GM10248 (cell line): ENCODE results near the gene GRIK4.

Source experiments
- CTCF ChIA-PET: fragments of 300-600 bp; sonication (Branson Sonifier 250); formaldehyde crosslinking; extraction: SDS; loops from one replicate; lab custom pipeline; 2021; ENCODE audit warnings: antibody characterized with exemption; lab: Yijun Ruan, JAX
- POLR2A ChIA-PET: fragments of 350-650 bp; sonication (Branson Sonifier 250); formaldehyde crosslinking; extraction: SDS; loops from one replicate; lab custom pipeline; 2020; ENCODE audit warnings: antibody characterized with exemption; lab: Yijun Ruan, JAX
- DNase-seq: peaks from one replicate; pipeline ENCODE4 v3.0.0; 2012; ENCODE audit errors: extremely low spot score
- CTCF ChIP-seq: IDR thresholded peaks from 2 replicates; pipeline ENCODE4 v1.5.1; 2012; ENCODE audit warnings: mild to moderate bottlenecking, low read depth; ENCODE audit errors: extremely low read depth, missing control alignments, control extremely low read depth

GRIK4 gene

GRCh38 chr11:120658071-120658423 lies 146.5 kb downstream of the GRIK4 start:
- TF ChIP-seq CTCF: no peak
- ChIA-PET CTCF (interaction anchor here (1.0 to 4.0 kb wide), 6 partner anchors 15 to 146 kb away, joined by 3 to 15 read pairs (median 8); partner anchors contain the start of gene GRIK4), POLR2A (interaction anchor here (0.6 kb wide), 1 partner anchor 1003 kb away, joined by 11 read pairs; no protein-coding TSS in a partner anchor)
- peak; percentile 48 for DNase-seq

DNA sequence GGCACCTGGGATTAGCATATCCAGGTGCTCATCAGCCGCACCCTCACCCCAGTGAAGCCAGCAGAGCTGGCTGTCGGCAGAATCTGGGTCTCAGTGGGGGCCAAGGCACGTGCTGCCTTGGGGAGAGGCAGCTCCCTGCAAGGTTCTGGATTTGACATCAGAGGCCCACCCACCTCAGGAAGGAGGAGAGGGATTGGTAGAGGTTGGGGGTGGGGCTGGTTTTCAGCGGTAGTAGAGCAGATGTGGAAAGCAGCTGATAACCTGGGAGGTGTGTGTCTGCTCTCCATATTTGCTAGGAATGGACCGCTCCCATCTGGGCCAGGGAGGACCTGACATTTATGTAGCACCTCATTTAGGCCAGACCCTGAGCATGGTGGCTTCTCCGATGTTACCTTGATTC lies 147.5 kb downstream of the GRIK4 start:
- POLR2A ChIA-PET: no interaction called here
- TF ChIP-seq CTCF: no peak
- no peak for DNase-seq
- CTCF ChIA-PET: interaction anchor here (0.9 to 4.0 kb wide), 8 partner anchors 9 to 229 kb away, joined by 3 to 15 read pairs (median 8); no protein-coding TSS in a partner anchor

GRCh38 chr11:120660024-120660565 lies 148.5 kb downstream of the GRIK4 start:
- CTCF ChIA-PET: interaction anchor here (0.6 to 3.4 kb wide), 20 partner anchors 9 to 270 kb away, joined by 3 to 15 read pairs (median 4); no protein-coding TSS in a partner anchor
- POLR2A ChIA-PET: no interaction called here
- peak; percentile 44 for TF ChIP-seq CTCF
- peak; percentile 75 for DNase-seq

DNA sequence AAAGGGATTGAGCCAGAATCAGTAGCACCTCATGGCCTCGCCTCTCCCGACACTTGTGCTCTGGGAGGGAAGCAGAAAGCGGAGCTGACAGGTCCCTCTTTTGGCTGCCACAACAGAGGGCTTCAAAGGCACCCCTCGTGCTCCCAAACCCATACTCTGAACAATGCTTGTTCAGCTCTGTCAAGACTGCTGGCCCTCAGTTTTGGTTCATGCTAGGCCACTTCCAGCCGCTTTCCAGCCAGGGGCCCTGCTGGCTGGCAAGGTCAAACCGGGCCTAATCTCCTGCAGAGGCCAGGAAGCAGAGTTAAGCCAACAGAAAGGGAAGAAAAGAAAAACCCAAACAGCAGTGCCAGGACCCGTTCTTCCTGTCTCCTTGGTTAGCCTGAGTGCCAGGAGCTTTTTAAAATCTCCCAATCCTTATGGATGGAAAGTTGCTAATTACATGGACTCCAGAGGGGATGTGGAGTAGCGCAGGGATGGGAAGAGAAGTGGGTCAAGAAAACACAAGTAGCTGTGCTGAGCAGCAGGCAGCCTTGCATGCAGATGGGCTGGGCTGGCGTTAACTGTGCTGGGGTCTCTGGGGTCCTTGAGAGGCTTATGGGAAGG lies 150.6 kb downstream of the GRIK4 start:
- no peak for DNase-seq
- CTCF ChIA-PET: interaction anchor here (0.8 to 1.8 kb wide), 4 partner anchors 12 to 23 kb away, joined by 3 to 4 read pairs (median 4); no protein-coding TSS in a partner anchor
- TF ChIP-seq CTCF: no peak
- POLR2A ChIA-PET: no interaction called here

- no peak for DNase-seq
- TF ChIP-seq CTCF: no peak
- POLR2A ChIA-PET: no interaction called here
- CTCF ChIA-PET: interaction anchor here (1.3 to 1.8 kb wide), 4 partner anchors 11 to 42 kb away, joined by 3 to 7 read pairs (median 4); no protein-coding TSS in a partner anchor
Measured at GRCh38 chr11:120663142-120663541, 151.6 kb downstream of the GRIK4 start.

- CTCF ChIA-PET: interaction anchor here (1.7 to 3.5 kb wide), 4 partner anchors 10 to 155 kb away, joined by 3 to 21 read pairs (median 8); partner anchors contain the start of gene GRIK4
- POLR2A ChIA-PET: no interaction called here
- no peak for TF ChIP-seq CTCF
- DNase-seq: no peak
Measured at GRCh38 chr11:120666121-120666639, 154.6 kb downstream of the GRIK4 start.
